Measurements from ENCODE around the gene LGR5.

Gene LGR5

DNA sequence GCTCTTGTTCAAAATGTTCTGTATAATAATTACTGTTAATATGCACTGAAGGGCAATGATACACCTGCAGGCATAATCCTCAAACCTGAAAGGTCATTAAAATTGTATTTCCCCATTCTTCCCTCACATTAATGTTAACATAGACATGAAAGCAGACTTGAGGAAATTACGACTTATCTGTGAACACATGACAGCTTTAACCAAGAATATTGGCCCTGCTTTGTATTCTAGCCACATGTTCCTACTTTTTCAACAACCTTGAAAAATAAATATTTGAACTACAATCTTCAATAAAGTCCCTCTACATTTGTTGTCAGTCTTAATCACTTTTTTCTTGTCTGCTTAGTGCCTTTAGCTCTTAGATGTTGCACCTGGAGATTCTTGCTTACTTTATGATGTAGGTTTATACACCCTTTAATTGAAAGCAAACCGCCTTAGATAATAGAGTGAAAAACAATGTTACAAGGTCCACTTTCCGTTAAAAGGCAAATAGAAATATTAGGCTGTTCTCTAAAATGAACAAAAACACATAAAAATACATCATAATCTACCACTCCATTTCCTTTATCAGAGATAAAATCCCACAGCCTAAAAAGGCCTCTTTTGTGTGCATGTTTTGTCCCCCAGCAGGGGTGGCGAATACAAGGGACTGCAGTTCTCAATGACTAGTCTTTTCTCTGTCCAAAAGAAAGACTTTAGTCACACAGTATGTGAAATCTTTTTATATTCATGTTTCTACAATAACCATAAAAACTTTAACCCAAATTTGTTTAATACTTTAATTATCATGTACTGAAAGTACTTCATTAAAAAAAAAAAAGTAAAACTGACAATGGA lies 168.1 kb downstream of the LGR5 start:
- DNase-seq: no peak

DNA sequence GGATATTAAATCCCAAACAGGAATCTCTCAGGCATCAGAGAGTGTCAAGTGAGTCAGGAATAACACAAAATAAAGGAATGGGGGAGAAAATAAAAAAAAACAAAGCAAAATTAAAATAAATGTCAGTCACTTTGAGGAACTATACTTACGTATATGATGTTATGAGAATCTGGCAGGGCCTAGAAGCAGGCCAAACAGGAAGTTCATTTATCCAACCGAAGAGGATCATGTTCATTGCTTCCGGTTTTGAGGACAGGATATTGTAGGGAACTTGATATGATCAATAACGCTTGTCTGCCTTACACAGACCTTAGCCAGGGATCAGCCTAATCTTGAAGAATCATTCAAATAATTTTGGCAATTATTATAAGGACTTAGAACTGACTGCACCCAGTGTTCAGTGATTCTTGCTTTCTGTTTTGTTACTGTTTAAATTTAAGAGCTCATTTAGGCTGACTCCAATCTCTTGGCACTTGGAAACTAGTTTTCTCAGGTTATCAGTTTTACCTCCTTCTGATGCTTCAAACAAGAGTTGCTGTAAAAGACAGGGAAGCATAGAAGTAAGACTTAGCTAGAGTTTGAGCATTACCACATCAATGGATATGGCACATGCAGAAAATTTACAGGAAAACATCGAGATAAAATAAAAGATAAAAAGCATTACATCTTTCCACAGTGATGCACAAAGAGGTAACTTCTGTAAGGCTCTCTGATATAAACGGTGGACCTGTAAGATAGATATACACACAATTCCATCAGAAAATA lies 170.6 kb downstream of the LGR5 start:
- no peak for DNase-seq

DNA sequence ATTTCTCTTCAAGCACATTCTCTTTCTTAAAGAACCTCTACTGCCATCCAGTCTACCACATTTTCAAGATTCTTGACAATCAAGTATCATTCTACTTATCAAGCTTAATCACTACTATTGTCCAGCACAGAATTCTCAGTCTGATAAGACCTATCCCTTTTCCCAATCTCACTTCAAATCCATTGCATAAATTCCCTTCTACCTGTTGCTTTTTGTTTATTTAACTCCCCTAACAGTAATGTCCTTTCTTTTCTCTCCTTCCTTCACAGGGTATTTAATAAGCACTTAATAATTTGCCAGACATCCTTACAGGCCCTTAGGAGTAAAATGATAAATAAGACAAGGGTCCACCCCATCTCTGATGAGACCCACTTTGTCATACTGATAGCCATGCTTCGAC lies 182.3 kb downstream of the LGR5 start:
- DNase-seq: no peak

DNA sequence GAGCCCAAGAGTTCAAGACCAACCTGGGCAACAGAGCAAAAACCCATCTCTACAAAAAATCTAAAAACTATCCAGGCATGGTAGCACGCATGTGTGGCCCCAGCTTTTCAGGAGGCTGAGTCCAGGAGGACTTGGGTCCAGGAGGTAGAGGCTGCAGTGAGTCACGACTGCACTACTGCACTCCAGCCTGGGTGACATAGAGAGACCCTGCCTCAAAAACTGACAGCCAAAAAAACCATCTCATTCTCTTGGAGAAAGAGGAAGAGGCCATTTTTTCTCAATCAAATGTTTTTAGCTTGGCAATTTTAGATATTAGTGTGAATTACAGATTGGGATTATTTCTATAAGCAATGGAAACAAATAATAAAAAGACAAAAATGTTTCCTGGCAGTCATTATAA lies 185.9 kb downstream of the LGR5 start:
- DNase-seq: no peak

DNA sequence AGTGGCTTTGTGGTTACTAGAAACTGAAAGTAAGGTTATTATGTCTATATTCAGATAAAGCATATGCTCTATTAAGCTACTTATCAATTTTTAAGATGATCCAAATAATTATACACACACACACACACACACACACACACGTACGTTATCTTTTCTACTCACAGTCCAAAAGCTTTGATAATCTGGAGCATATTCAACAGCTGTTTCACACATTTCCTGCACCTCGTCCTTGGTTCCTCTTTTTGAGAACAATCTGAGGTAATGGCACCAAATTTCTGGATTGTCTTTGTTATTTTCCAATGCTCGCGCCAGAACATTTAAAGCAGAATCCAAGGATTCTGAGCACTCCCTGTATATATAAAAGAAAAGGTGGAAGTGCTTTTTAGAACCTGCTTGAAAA lies 186.5 kb downstream of the LGR5 start:
- DNase-seq: no peak

DNA sequence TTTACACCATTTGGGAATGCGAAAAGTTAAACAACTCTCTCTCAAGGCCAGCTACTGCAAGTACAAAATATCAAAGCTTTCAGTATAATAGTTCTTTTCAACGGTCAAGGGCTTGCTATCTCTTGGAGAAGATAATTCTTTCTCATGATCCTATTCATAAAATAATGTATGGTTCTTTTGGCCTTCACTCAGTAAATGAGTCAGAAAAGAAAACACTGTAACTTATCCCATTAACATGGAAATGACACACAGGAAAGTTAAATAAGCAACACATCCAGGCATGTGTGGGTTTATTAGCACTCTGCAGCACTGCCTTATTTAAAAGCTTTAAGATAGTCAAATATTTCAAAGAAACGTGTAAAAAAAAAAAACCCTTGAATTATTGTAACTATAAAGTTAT lies 187.2 kb downstream of the LGR5 start:
- no peak for DNase-seq

DNA sequence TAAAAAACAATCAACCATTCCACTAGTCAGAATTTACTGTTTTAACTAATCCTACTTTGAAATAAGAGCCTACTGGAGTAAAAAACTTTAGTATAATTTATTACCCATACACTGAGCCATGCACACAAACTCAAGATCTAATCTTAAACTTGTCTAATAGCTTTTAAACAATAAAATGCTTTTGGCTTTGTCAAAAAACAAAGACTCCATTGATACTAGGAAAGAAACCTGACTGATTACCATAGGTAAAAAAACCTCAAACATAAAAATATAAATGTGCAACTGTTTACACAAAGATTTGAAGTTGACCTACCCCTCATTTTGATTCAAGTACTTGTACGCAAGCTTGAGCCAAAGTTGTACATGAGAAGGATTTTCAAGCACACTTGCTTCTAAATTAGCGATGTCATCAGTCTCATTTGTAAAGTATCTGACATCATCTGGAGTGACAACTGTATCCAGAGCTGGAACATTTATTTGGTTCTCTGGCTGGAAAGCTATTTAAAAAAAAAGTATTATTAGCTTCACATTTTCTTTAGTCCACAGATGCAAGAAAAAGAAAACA lies 187.9 kb downstream of the LGR5 start:
- DNase-seq: no peak

Measured in KG1 (cell line).